ENCODE data around the gene KIF26B. TPM values are rescaled to one million over a fixed set of nuclear protein-coding genes. Genes with fewer than 3 reads are reported as not detected.

The KIF26B gene
- total RNA-seq, 1 experiment from 2014 or later: 2.3 TPM

GRCh38 chr1:245464290-245464689 lies 309.5 kb downstream of the KIF26B start:
- no peak for DNase-seq
- Histone ChIP-seq H3K4me1 (ENCODE audit: low read length) (no peaks in the 10 kb centered on the region), H3K27ac (ENCODE audit: low read length) (no peak overlapping the region), H3K79me2 (ENCODE audit: low read length) (no peaks in the 10 kb centered on the region), H3K4me3 (ENCODE audit: low read length) (no peak overlapping the region), H3K4me2 (ENCODE audit: low read depth, low read length, poor library complexity, severe bottlenecking) (no peak overlapping the region), H2AFZ (ENCODE audit: low read length) (no peak overlapping the region), H4K20me1 (ENCODE audit: insufficient read depth, low read depth, low read length) (no peaks in the 10 kb centered on the region), H3K9me2 (replicated peaks; ENCODE audit: insufficient read depth, low read length) (no peaks in the 10 kb centered on the region), H3K9ac (ENCODE audit: low read length) (no peak overlapping the region), H3K27me3 (ENCODE audit: low read length) (no peaks in the 10 kb centered on the region), H3K9me3 (ENCODE audit: low read length) (no peaks in the 10 kb centered on the region), H3K36me3 (ENCODE audit: insufficient read depth, low read length) (no peaks in the 10 kb centered on the region)

GRCh38 chr1:245465666-245466065 lies 310.9 kb downstream of the KIF26B start:
- H3K9me3 ChIP-seq (ENCODE audit: low read length): no peaks in the 10 kb centered on the region
- no peak overlapping the region for H3K4me2 ChIP-seq (ENCODE audit: low read depth, low read length, poor library complexity, severe bottlenecking)
- no peak for DNase-seq
- H3K4me3 ChIP-seq (ENCODE audit: low read length): no peak overlapping the region
- no peak overlapping the region for H3K27ac ChIP-seq (ENCODE audit: low read length)
- H3K27me3 ChIP-seq (ENCODE audit: low read length): no peaks in the 10 kb centered on the region
- H3K9me2 ChIP-seq (replicated peaks; ENCODE audit: insufficient read depth, low read length): no peaks in the 10 kb centered on the region
- no peaks in the 10 kb centered on the region for H3K4me1 ChIP-seq (ENCODE audit: low read length)
- no peaks in the 10 kb centered on the region for H3K79me2 ChIP-seq (ENCODE audit: low read length)
- no peak overlapping the region for H2AFZ ChIP-seq (ENCODE audit: low read length)
- H4K20me1 ChIP-seq (ENCODE audit: insufficient read depth, low read depth, low read length): no peaks in the 10 kb centered on the region
- no peak overlapping the region for H3K9ac ChIP-seq (ENCODE audit: low read length)
- no peaks in the 10 kb centered on the region for H3K36me3 ChIP-seq (ENCODE audit: insufficient read depth, low read length)

- Histone ChIP-seq H3K36me3 (ENCODE audit: insufficient read depth, low read length) (no peaks in the 10 kb centered on the region), H3K4me1 (ENCODE audit: low read length) (no peaks in the 10 kb centered on the region), H2AFZ (ENCODE audit: low read length) (no peak overlapping the region), H3K27me3 (ENCODE audit: low read length) (no peaks in the 10 kb centered on the region), H3K4me2 (ENCODE audit: low read depth, low read length, poor library complexity, severe bottlenecking) (no peak overlapping the region), H3K79me2 (ENCODE audit: low read length) (no peaks in the 10 kb centered on the region), H3K9me2 (replicated peaks; ENCODE audit: insufficient read depth, low read length) (no peaks in the 10 kb centered on the region), H4K20me1 (ENCODE audit: insufficient read depth, low read depth, low read length) (no peaks in the 10 kb centered on the region), H3K27ac (ENCODE audit: low read length) (no peak overlapping the region), H3K9me3 (ENCODE audit: low read length) (no peaks in the 10 kb centered on the region), H3K4me3 (ENCODE audit: low read length) (no peak overlapping the region), H3K9ac (ENCODE audit: low read length) (no peak overlapping the region)
- DNase-seq: no peak
Observed at GRCh38 chr1:245466261-245466660, 311.5 kb downstream of the KIF26B start.

- H3K36me3 ChIP-seq (ENCODE audit: insufficient read depth, low read length): no peaks in the 10 kb centered on the region
- no peaks in the 10 kb centered on the region for H3K9me3 ChIP-seq (ENCODE audit: low read length)
- no peak overlapping the region for H3K27ac ChIP-seq (ENCODE audit: low read length)
- H3K9ac ChIP-seq (ENCODE audit: low read length): no peak overlapping the region
- H3K27me3 ChIP-seq (ENCODE audit: low read length): no peaks in the 10 kb centered on the region
- H3K9me2 ChIP-seq (replicated peaks; ENCODE audit: insufficient read depth, low read length): no peaks in the 10 kb centered on the region
- H2AFZ ChIP-seq (ENCODE audit: low read length): no peak overlapping the region
- DNase-seq: no peak
- H3K79me2 ChIP-seq (ENCODE audit: low read length): no peaks in the 10 kb centered on the region
- no peaks in the 10 kb centered on the region for H4K20me1 ChIP-seq (ENCODE audit: insufficient read depth, low read depth, low read length)
- H3K4me3 ChIP-seq (ENCODE audit: low read length): no peak overlapping the region
- H3K4me1 ChIP-seq (ENCODE audit: low read length): no peaks in the 10 kb centered on the region
- H3K4me2 ChIP-seq (ENCODE audit: low read depth, low read length, poor library complexity, severe bottlenecking): no peak overlapping the region
Observed at GRCh38 chr1:245467804-245468203, 313.0 kb downstream of the KIF26B start.

GRCh38 chr1:245469006-245469405 lies 314.2 kb downstream of the KIF26B start:
- Histone ChIP-seq H3K9ac (ENCODE audit: low read length) (no peak overlapping the region), H2AFZ (ENCODE audit: low read length) (no peak overlapping the region), H3K27me3 (ENCODE audit: low read length) (no peaks in the 10 kb centered on the region), H4K20me1 (ENCODE audit: insufficient read depth, low read depth, low read length) (no peaks in the 10 kb centered on the region), H3K9me3 (ENCODE audit: low read length) (no peaks in the 10 kb centered on the region), H3K4me2 (ENCODE audit: low read depth, low read length, poor library complexity, severe bottlenecking) (no peak overlapping the region), H3K9me2 (replicated peaks; ENCODE audit: insufficient read depth, low read length) (no peaks in the 10 kb centered on the region), H3K4me1 (ENCODE audit: low read length) (no peaks in the 10 kb centered on the region), H3K4me3 (ENCODE audit: low read length) (no peak overlapping the region), H3K27ac (ENCODE audit: low read length) (no peak overlapping the region), H3K79me2 (ENCODE audit: low read length) (no peaks in the 10 kb centered on the region), H3K36me3 (ENCODE audit: insufficient read depth, low read length) (no peaks in the 10 kb centered on the region)
- no peak for DNase-seq

- Histone ChIP-seq H3K4me2 (ENCODE audit: low read depth, low read length, poor library complexity, severe bottlenecking) (no peak overlapping the region), H3K4me1 (ENCODE audit: low read length) (no peaks in the 10 kb centered on the region), H3K4me3 (ENCODE audit: low read length) (no peak overlapping the region), H3K36me3 (ENCODE audit: insufficient read depth, low read length) (no peaks in the 10 kb centered on the region), H2AFZ (ENCODE audit: low read length) (no peak overlapping the region), H3K27me3 (ENCODE audit: low read length) (no peaks in the 10 kb centered on the region), H3K9me3 (ENCODE audit: low read length) (no peaks in the 10 kb centered on the region), H3K79me2 (ENCODE audit: low read length) (no peaks in the 10 kb centered on the region), H4K20me1 (ENCODE audit: insufficient read depth, low read depth, low read length) (no peaks in the 10 kb centered on the region), H3K27ac (ENCODE audit: low read length) (no peak overlapping the region), H3K9me2 (replicated peaks; ENCODE audit: insufficient read depth, low read length) (no peaks in the 10 kb centered on the region), H3K9ac (ENCODE audit: low read length) (no peak overlapping the region)
- no peak for DNase-seq
Observed at GRCh38 chr1:245469734-245470133, 314.9 kb downstream of the KIF26B start.

- H3K9ac ChIP-seq (ENCODE audit: low read length): no peak overlapping the region
- DNase-seq: no peak
- H3K4me3 ChIP-seq (ENCODE audit: low read length): no peak overlapping the region
- no peak overlapping the region for H3K4me2 ChIP-seq (ENCODE audit: low read depth, low read length, poor library complexity, severe bottlenecking)
- H3K27me3 ChIP-seq (ENCODE audit: low read length): no peaks in the 10 kb centered on the region
- H2AFZ ChIP-seq (ENCODE audit: low read length): no peak overlapping the region
- no peaks in the 10 kb centered on the region for H3K79me2 ChIP-seq (ENCODE audit: low read length)
- H3K9me3 ChIP-seq (ENCODE audit: low read length): no peaks in the 10 kb centered on the region
- H3K27ac ChIP-seq (ENCODE audit: low read length): no peak overlapping the region
- no peaks in the 10 kb centered on the region for H3K36me3 ChIP-seq (ENCODE audit: insufficient read depth, low read length)
- H4K20me1 ChIP-seq (ENCODE audit: insufficient read depth, low read depth, low read length): no peaks in the 10 kb centered on the region
- H3K4me1 ChIP-seq (ENCODE audit: low read length): no peaks in the 10 kb centered on the region
- no peaks in the 10 kb centered on the region for H3K9me2 ChIP-seq (replicated peaks; ENCODE audit: insufficient read depth, low read length)
Observed at GRCh38 chr1:245475126-245475525, 320.3 kb downstream of the KIF26B start.

GRCh38 chr1:245475961-245476516 lies 321.3 kb downstream of the KIF26B start:
- Histone ChIP-seq H2AFZ (ENCODE audit: low read length) (no peak overlapping the region), H3K4me1 (ENCODE audit: low read length) (no peaks in the 10 kb centered on the region), H3K9me2 (replicated peaks; ENCODE audit: insufficient read depth, low read length) (no peaks in the 10 kb centered on the region), H3K4me2 (ENCODE audit: low read depth, low read length, poor library complexity, severe bottlenecking) (no peak overlapping the region), H3K79me2 (ENCODE audit: low read length) (no peaks in the 10 kb centered on the region), H3K9ac (ENCODE audit: low read length) (no peak overlapping the region), H3K9me3 (ENCODE audit: low read length) (no peaks in the 10 kb centered on the region), H3K4me3 (ENCODE audit: low read length) (no peak overlapping the region), H3K36me3 (ENCODE audit: insufficient read depth, low read length) (no peaks in the 10 kb centered on the region), H3K27me3 (ENCODE audit: low read length) (no peaks in the 10 kb centered on the region), H3K27ac (ENCODE audit: low read length) (no peak overlapping the region), H4K20me1 (ENCODE audit: insufficient read depth, low read depth, low read length) (no peaks in the 10 kb centered on the region)
- no peak for DNase-seq

GRCh38 chr1:245477941-245478340 lies 323.2 kb downstream of the KIF26B start:
- Histone ChIP-seq H3K27me3 (ENCODE audit: low read length) (no peaks in the 10 kb centered on the region), H3K9me2 (replicated peaks; ENCODE audit: insufficient read depth, low read length) (no peaks in the 10 kb centered on the region), H3K36me3 (ENCODE audit: insufficient read depth, low read length) (no peaks in the 10 kb centered on the region), H3K4me2 (ENCODE audit: low read depth, low read length, poor library complexity, severe bottlenecking) (no peak overlapping the region), H2AFZ (ENCODE audit: low read length) (no peak overlapping the region), H3K4me3 (ENCODE audit: low read length) (no peak overlapping the region), H4K20me1 (ENCODE audit: insufficient read depth, low read depth, low read length) (no peaks in the 10 kb centered on the region), H3K9me3 (ENCODE audit: low read length) (no peaks in the 10 kb centered on the region), H3K79me2 (ENCODE audit: low read length) (no peaks in the 10 kb centered on the region), H3K4me1 (ENCODE audit: low read length) (no peaks in the 10 kb centered on the region), H3K27ac (ENCODE audit: low read length) (no peak overlapping the region), H3K9ac (ENCODE audit: low read length) (no peak overlapping the region)
- DNase-seq: no peak
